HEK293 (cell line): Measurements from ENCODE around the gene DAAM1.

Experiments used
- CTCF ChIA-PET: fragments of 350-600 bp; formaldehyde crosslinking; extraction: SDS; loops from one replicate; lab custom pipeline; 2021; ENCODE audit warnings: antibody characterized with exemption; lab: Yijun Ruan, JAX
- POLR2A ChIA-PET: fragments of 300-600 bp; formaldehyde crosslinking; extraction: SDS; loops from one replicate; lab custom pipeline; 2020; ENCODE audit warnings: antibody characterized with exemption, inconsistent platforms; lab: Yijun Ruan, JAX
- H3K27ac ChIP-seq: fragments of 200-500 bp; sonication (Bioruptor generic); 2 replicates; pipeline ENCODE4 v1.5.1; 2014; ENCODE audit warnings: low read depth, low read length, control low read depth, inconsistent platforms; ENCODE audit errors: extremely low read depth
- H3K36me3 ChIP-seq, 2 experiments: fragments of 200-500 bp in 1 of 2; sonication (Bioruptor generic) in 1 of 2; 1 replicate in 1 of 2; 2 replicates in 1 of 2; pipeline ENCODE4 v1.5.1; 2014 to 2017; ENCODE audit warnings: inconsistent platforms in 2 of 2, low read length in 2 of 2; ENCODE audit not compliant: control insufficient read depth in 2 of 2, insufficient read depth in 1 of 2
- H3K4me1 ChIP-seq: fragments of 200-500 bp; sonication (Bioruptor generic); 2 replicates; pipeline ENCODE4 v1.5.1; 2014; ENCODE audit warnings: mild to moderate bottlenecking, low read length, inconsistent platforms; ENCODE audit not compliant: control insufficient read depth, insufficient read depth
- H3K4me3 ChIP-seq: 2 replicates; pipeline ENCODE4 v1.5.1; 2011; ENCODE audit warnings: low read depth, mild to moderate bottlenecking, control low read depth, low read length, moderate library complexity
- H3K9me3 ChIP-seq: fragments of 200-500 bp; sonication (Bioruptor generic); 2 replicates; pipeline ENCODE4 v1.5.1; 2014; ENCODE audit warnings: low read depth, low read length, inconsistent platforms; ENCODE audit not compliant: control insufficient read depth, insufficient read depth
- IKZF3 ChIP-seq: fragments of 450-650 bp; IDR thresholded peaks from 2 replicates; pipeline ENCODE4 v1.5.0; 2018; ENCODE audit warnings: missing biosample characterization, mild to moderate bottlenecking, missing genetic modification characterization, moderate library complexity
- SP3 ChIP-seq: fragments of 450-650 bp; formaldehyde crosslinking; IDR thresholded peaks from 2 replicates; pipeline ENCODE4 v1.5.1; 2016; ENCODE audit warnings: missing biosample characterization, missing genetic modification characterization
- ZBTB7A ChIP-seq: fragments of 450-650 bp; formaldehyde crosslinking; IDR thresholded peaks from 2 replicates; pipeline ENCODE4 v1.5.1; 2016; ENCODE audit warnings: low read depth, missing biosample characterization, missing genetic modification characterization
- ZNF146 ChIP-seq: fragments of 450-650 bp; formaldehyde crosslinking; IDR thresholded peaks from 2 replicates; pipeline ENCODE4 v1.5.1; 2016; ENCODE audit warnings: missing biosample characterization, missing genetic modification characterization
- ZNF174 ChIP-seq: fragments of 450-650 bp; formaldehyde crosslinking; IDR thresholded peaks from 2 replicates; pipeline ENCODE4 v1.5.0; 2017; ENCODE audit warnings: missing biosample characterization, mild to moderate bottlenecking, missing genetic modification characterization
- ZNF202 ChIP-seq: fragments of 450-650 bp; formaldehyde crosslinking; IDR thresholded peaks from 2 replicates; pipeline ENCODE4 v1.5.1; 2016; ENCODE audit warnings: missing biosample characterization, missing genetic modification characterization, borderline replicate concordance
- ZNF211 ChIP-seq: fragments of 450-650 bp; formaldehyde crosslinking; IDR thresholded peaks from 2 replicates; pipeline ENCODE4 v1.5.1; 2016; ENCODE audit warnings: low read depth, missing biosample characterization, missing genetic modification characterization
- ZNF266 ChIP-seq: fragments of 450-650 bp; formaldehyde crosslinking; IDR thresholded peaks from 2 replicates; pipeline ENCODE4 v1.5.1; 2016; ENCODE audit warnings: missing biosample characterization, missing genetic modification characterization, low read depth
- ZNF416 ChIP-seq: fragments of 450-650 bp; formaldehyde crosslinking; IDR thresholded peaks from 2 replicates; pipeline ENCODE4 v1.5.1; 2016; ENCODE audit warnings: missing biosample characterization, missing genetic modification characterization
- ZNF621 ChIP-seq: fragments of 450-650 bp; formaldehyde crosslinking; IDR thresholded peaks from 2 replicates; pipeline ENCODE4 v1.5.1; 2017; ENCODE audit warnings: missing biosample characterization, missing genetic modification characterization
- ZNF670 ChIP-seq: fragments of 450-650 bp; formaldehyde crosslinking; IDR thresholded peaks from 2 replicates; pipeline ENCODE4 v1.5.1; 2016; ENCODE audit warnings: missing biosample characterization, missing genetic modification characterization, low read depth
- ZNF830 ChIP-seq: fragments of 450-650 bp; IDR thresholded peaks from 2 replicates; pipeline ENCODE4 v1.5.0; 2018; ENCODE audit warnings: missing biosample characterization, missing genetic modification characterization, low read depth, mild to moderate bottlenecking, moderate library complexity
- TF ChIP-seq, protein P1 (sequence below): fragments of 450-650 bp; formaldehyde crosslinking; IDR thresholded peaks from 2 replicates; pipeline ENCODE4 v1.5.1; 2017; ENCODE audit warnings: missing biosample characterization, missing genetic modification characterization
- TF ChIP-seq, protein P2 (sequence below): fragments of 450-650 bp; formaldehyde crosslinking; IDR thresholded peaks from 2 replicates; pipeline ENCODE4 v1.5.1; 2017; ENCODE audit warnings: missing biosample characterization, missing genetic modification characterization
- TF ChIP-seq, protein P3 (sequence below): fragments of 450-650 bp; formaldehyde crosslinking; IDR thresholded peaks from 2 replicates; pipeline ENCODE4 v1.5.1; 2017; ENCODE audit warnings: missing biosample characterization, missing genetic modification characterization
- TF ChIP-seq, protein P4 (sequence below): fragments of 450-650 bp; formaldehyde crosslinking; IDR thresholded peaks from 2 replicates; pipeline ENCODE4; 2016; ENCODE audit warnings: missing biosample characterization, missing genetic modification characterization
- TF ChIP-seq, protein P5 (sequence below): fragments of 450-650 bp; formaldehyde crosslinking; IDR thresholded peaks from 2 replicates; pipeline ENCODE4 v1.5.1; 2016; ENCODE audit warnings: missing biosample characterization, missing genetic modification characterization
- TF ChIP-seq, protein P6 (sequence below): fragments of 450-650 bp; formaldehyde crosslinking; IDR thresholded peaks from 2 replicates; pipeline ENCODE4 v1.5.1; 2016; ENCODE audit warnings: missing biosample characterization, missing genetic modification characterization

DAAM1 gene

DNA sequence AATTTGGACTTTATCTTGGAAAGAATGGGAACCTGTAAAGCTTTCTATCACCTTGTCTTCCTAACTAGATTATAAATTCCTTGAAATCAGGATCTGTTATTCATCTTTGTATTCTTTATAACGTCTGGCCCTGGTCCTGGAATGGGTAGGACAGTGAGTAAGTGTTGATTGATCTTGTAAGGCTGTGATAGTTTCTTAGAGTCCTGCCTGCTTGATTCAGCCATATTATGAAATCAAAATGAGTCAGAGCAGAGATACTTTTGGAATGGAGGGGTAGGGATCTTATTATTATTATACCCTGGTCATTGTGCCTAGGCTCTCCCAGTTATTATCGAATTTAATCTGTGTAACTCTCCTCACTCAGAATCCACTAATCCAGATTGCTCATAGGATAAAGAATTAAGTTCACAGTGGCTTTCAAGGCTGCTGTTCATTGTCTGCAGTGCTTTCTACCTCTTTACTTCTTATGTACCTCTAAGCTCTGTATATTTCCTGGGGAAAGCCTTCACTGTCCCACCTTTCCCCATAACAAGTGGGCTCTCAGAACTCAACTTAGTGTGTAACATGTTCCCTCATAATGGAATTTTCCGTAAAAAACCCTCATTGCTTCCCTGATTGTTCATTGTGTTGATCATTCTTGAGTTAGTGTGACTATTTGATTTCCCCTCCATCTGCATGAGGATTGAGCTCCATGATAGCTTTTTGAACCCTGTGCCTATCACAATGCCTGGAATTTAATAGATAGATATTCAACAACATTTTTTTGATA, 93.3 kb downstream of the DAAM1 start:
- H3K27ac ChIP-seq = no peak overlapping the region
- H3K4me3 ChIP-seq = no peak overlapping the region
- H3K9me3 ChIP-seq = no peaks in the 10 kb centered on the region
- TF ChIP-seq, protein P1, sequence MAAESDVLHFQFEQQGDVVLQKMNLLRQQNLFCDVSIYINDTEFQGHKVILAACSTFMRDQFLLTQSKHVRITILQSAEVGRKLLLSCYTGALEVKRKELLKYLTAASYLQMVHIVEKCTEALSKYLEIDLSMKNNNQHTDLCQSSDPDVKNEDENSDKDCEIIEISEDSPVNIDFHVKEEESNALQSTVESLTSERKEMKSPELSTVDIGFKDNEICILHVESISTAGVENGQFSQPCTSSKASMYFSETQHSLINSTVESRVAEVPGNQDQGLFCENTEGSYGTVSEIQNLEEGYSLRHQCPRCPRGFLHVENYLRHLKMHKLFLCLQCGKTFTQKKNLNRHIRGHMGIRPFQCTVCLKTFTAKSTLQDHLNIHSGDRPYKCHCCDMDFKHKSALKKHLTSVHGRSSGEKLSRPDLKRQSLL = no peak
- TF ChIP-seq ZNF174 (tag by site-specific recombination) (no peak), SP3 (tag by site-specific recombination) (no peak), ZNF211 (tag by site-specific recombination) (no peak), ZNF670 (tag by site-specific recombination) (no peak), ZNF202 (tag by site-specific recombination) (no peak)
- TF ChIP-seq, protein P2, sequence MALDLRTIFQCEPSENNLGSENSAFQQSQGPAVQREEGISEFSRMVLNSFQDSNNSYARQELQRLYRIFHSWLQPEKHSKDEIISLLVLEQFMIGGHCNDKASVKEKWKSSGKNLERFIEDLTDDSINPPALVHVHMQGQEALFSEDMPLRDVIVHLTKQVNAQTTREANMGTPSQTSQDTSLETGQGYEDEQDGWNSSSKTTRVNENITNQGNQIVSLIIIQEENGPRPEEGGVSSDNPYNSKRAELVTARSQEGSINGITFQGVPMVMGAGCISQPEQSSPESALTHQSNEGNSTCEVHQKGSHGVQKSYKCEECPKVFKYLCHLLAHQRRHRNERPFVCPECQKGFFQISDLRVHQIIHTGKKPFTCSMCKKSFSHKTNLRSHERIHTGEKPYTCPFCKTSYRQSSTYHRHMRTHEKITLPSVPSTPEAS (tag by site-specific recombination) = no peak
- TF ChIP-seq, protein P3, sequence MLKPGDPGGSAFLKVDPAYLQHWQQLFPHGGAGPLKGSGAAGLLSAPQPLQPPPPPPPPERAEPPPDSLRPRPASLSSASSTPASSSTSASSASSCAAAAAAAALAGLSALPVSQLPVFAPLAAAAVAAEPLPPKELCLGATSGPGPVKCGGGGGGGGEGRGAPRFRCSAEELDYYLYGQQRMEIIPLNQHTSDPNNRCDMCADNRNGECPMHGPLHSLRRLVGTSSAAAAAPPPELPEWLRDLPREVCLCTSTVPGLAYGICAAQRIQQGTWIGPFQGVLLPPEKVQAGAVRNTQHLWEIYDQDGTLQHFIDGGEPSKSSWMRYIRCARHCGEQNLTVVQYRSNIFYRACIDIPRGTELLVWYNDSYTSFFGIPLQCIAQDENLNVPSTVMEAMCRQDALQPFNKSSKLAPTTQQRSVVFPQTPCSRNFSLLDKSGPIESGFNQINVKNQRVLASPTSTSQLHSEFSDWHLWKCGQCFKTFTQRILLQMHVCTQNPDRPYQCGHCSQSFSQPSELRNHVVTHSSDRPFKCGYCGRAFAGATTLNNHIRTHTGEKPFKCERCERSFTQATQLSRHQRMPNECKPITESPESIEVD = no peak
- TF ChIP-seq, all 188 proteins: peak for 0
- Histone ChIP-seq H3K36me3 (no peaks in the 10 kb centered on the region), H3K4me1 (peaks cover under 1% of the 10 kb centered on the region; the same call in 1 of the 2 replicates)
- ChIA-PET CTCF (no interaction called here), POLR2A (interaction anchor here (1.5 kb wide), 1 partner anchor 94 kb away, joined by 3 read pairs; the partner anchor contains the start of gene DAAM1)

DNA sequence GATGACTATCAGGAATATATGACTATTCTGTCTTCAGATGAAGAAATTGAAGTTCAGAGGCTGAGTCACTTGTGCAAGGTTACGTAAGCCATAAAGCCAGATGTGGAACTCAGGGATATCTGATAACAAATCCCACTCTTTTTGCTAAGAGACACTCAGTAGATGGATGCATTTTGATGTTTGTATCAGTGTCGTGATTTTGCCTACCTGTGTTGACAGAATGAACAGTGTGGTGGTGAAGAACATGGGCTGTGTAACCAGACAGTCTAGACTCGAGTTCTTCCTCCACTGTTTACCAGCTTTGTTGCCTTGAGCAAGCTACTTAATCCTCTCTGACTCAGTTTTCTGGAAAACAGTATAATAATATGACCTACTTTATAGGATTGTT, 93.9 kb downstream of the DAAM1 start:
- Histone ChIP-seq H3K4me3 (no peak overlapping the region), H3K27ac (no peak overlapping the region), H3K4me1 (no peaks in the 10 kb centered on the region), H3K36me3 (no peaks in the 10 kb centered on the region), H3K9me3 (no peaks in the 10 kb centered on the region)
- ChIA-PET CTCF (no interaction called here), POLR2A (no interaction called here)
- TF ChIP-seq ZNF266 (no peak), ZBTB7A (no peak), ZNF830 (tag by site-specific recombination) (no peak), ZNF416 (tag by site-specific recombination) (no peak), ZNF621 (tag by site-specific recombination) (no peak), ZNF146 (tag by site-specific recombination) (no peak), IKZF3 (tag by site-specific recombination) (no peak)
- TF ChIP-seq, protein P4, sequence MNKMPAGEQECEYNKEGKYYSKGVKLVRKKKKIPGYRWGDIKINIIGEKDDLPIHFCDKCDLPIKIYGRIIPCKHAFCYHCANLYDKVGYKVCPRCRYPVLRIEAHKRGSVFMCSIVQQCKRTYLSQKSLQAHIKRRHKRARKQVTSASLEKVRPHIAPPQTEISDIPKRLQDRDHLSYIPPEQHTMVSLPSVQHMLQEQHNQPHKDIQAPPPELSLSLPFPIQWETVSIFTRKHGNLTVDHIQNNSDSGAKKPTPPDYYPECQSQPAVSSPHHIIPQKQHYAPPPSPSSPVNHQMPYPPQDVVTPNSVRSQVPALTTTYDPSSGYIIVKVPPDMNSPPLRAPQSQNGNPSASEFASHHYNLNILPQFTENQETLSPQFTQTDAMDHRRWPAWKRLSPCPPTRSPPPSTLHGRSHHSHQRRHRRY = no peak
- TF ChIP-seq, protein P1 = no peak
- TF ChIP-seq, protein P5, sequence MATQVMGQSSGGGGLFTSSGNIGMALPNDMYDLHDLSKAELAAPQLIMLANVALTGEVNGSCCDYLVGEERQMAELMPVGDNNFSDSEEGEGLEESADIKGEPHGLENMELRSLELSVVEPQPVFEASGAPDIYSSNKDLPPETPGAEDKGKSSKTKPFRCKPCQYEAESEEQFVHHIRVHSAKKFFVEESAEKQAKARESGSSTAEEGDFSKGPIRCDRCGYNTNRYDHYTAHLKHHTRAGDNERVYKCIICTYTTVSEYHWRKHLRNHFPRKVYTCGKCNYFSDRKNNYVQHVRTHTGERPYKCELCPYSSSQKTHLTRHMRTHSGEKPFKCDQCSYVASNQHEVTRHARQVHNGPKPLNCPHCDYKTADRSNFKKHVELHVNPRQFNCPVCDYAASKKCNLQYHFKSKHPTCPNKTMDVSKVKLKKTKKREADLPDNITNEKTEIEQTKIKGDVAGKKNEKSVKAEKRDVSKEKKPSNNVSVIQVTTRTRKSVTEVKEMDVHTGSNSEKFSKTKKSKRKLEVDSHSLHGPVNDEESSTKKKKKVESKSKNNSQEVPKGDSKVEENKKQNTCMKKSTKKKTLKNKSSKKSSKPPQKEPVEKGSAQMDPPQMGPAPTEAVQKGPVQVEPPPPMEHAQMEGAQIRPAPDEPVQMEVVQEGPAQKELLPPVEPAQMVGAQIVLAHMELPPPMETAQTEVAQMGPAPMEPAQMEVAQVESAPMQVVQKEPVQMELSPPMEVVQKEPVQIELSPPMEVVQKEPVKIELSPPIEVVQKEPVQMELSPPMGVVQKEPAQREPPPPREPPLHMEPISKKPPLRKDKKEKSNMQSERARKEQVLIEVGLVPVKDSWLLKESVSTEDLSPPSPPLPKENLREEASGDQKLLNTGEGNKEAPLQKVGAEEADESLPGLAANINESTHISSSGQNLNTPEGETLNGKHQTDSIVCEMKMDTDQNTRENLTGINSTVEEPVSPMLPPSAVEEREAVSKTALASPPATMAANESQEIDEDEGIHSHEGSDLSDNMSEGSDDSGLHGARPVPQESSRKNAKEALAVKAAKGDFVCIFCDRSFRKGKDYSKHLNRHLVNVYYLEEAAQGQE = no peak
- TF ChIP-seq, protein P6, sequence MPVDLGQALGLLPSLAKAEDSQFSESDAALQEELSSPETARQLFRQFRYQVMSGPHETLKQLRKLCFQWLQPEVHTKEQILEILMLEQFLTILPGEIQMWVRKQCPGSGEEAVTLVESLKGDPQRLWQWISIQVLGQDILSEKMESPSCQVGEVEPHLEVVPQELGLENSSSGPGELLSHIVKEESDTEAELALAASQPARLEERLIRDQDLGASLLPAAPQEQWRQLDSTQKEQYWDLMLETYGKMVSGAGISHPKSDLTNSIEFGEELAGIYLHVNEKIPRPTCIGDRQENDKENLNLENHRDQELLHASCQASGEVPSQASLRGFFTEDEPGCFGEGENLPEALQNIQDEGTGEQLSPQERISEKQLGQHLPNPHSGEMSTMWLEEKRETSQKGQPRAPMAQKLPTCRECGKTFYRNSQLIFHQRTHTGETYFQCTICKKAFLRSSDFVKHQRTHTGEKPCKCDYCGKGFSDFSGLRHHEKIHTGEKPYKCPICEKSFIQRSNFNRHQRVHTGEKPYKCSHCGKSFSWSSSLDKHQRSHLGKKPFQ (tag by site-specific recombination) = no peak
- TF ChIP-seq, protein P2 (tag by site-specific recombination) = no peak
